HG03097 (cell line): ENCODE data around the gene RDH14.

Source experiments
- ATAC-seq: cut with Tn5 transposase; IDR thresholded peaks from one replicate; pipeline ENCODE4 v1.9.1; 2021; ENCODE audit not compliant: unreplicated experiment, low FRiP score

Gene RDH14

GRCh38 chr2:18560031-18560796 lies at the start of gene RDH14:
RDH14 (minus strand) TSS chr2:18560653; CDS start chr2:18560572, 81 bp downstream.
- ATAC-seq = peak; percentile 96

GRCh38 chr2:18610090-18610489 lies 49.6 kb upstream of the RDH14 start:
- ATAC-seq = no peak

GRCh38 chr2:18605115-18605514 lies 44.7 kb upstream of the RDH14 start:
- peak; percentile 61 for ATAC-seq

GRCh38 chr2:18604531-18604885 lies 44.1 kb upstream of the RDH14 start:
- ATAC-seq = no peak

GRCh38 chr2:18603854-18604530 lies 43.5 kb upstream of the RDH14 start:
- ATAC-seq = no peak

GRCh38 chr2:18602298-18602697 lies 41.8 kb upstream of the RDH14 start:
- no peak for ATAC-seq

GRCh38 chr2:18600255-18600613 lies 39.8 kb upstream of the RDH14 start:
- ATAC-seq = no peak

GRCh38 chr2:18599509-18600254 lies 39.2 kb upstream of the RDH14 start:
- no peak for ATAC-seq

GRCh38 chr2:18598848-18599484 lies 38.5 kb upstream of the RDH14 start:
- no peak for ATAC-seq

GRCh38 chr2:18597618-18598017 lies 37.2 kb upstream of the RDH14 start:
- ATAC-seq = no peak

GRCh38 chr2:18596993-18597392 lies 36.5 kb upstream of the RDH14 start:
- no peak for ATAC-seq

GRCh38 chr2:18593496-18593895 lies 33.0 kb upstream of the RDH14 start:
- ATAC-seq = no peak

- no peak for ATAC-seq
These were observed 31.9 kb upstream of the RDH14 start for GRCh38 chr2:18592372-18592771.

- ATAC-seq = no peak
These were observed 28.9 kb upstream of the RDH14 start, which contains the start of gene NT5C1B for GRCh38 chr2:18589354-18589753. NT5C1B (minus strand) TSS chr2:18589569; CDS start chr2:18589468, 101 bp downstream.

- ATAC-seq = no peak
These were observed 28.3 kb upstream of the RDH14 start for GRCh38 chr2:18588802-18589201.

- no peak for ATAC-seq
These were observed 27.6 kb upstream of the RDH14 start for GRCh38 chr2:18588049-18588448.

- no peak for ATAC-seq
These were observed 25.1 kb upstream of the RDH14 start for GRCh38 chr2:18585526-18585925.

GRCh38 chr2:18584608-18584954 lies 24.1 kb upstream of the RDH14 start:
- ATAC-seq = no peak

- no peak for ATAC-seq
These were observed 23.6 kb upstream of the RDH14 start for GRCh38 chr2:18583905-18584607.

GRCh38 chr2:18580606-18581005 lies 20.2 kb upstream of the RDH14 start:
- no peak for ATAC-seq
